Measurements from ENCODE around the gene COL18A1.

- TF ChIP-seq POU6F1 (CRISPR knock-in tag; IDR thresholded peaks at IDR 0.05; ENCODE audit: borderline replicate concordance, low read depth) (no peak), ZFP3 (CRISPR knock-in tag; IDR thresholded peaks at IDR 0.05) (no peak), PPARA (CRISPR knock-in tag; IDR thresholded peaks at IDR 0.05; ENCODE audit: borderline replicate concordance) (no peak), ISL1 (CRISPR knock-in tag; IDR thresholded peaks at IDR 0.05) (no peak), ZFP30 (CRISPR knock-in tag; IDR thresholded peaks at IDR 0.05) (no peak), ARNTL (CRISPR knock-in tag; IDR thresholded peaks at IDR 0.05; ENCODE audit: borderline replicate concordance, low read depth) (no peak), SNAI2 (CRISPR knock-in tag; IDR thresholded peaks at IDR 0.05) (no peak), OSR1 (CRISPR knock-in tag; IDR thresholded peaks at IDR 0.05) (no peak), RARB (CRISPR knock-in tag; IDR thresholded peaks at IDR 0.05) (no peak)
These were observed 17.5 kb upstream of the COL18A1 start for GRCh38 chr21:45387506-45387905.
